HG02884 (cell line): ENCODE measurements around the gene APLN.

Experiments
- ATAC-seq: cut with Tn5 transposase; IDR thresholded peaks from one replicate; pipeline ENCODE4 v1.9.1; 2021; ENCODE audit warnings: mild to moderate bottlenecking, moderate library complexity; ENCODE audit not compliant: unreplicated experiment

Gene APLN

DNA sequence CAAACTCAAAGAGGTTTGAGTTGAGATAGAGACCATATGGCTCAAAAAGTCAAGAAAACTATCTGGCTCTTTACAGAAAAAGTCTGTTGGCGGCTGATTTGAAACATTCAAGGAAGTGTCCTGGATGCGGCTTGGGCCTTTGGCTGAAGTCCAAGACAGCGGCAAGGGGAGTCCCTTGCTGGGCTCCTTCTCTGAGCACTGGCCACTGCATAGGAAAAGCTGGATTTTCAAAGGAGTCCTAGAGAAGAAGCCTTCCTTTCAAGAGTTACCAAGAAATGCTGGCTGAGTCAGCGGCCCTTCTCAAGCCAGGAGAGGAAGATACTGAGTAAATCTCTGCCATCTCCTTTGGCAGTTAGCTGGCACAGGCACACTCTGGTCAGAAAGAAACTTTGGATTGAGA lies 12.1 kb downstream of the APLN start:
- ATAC-seq, result no peak

DNA sequence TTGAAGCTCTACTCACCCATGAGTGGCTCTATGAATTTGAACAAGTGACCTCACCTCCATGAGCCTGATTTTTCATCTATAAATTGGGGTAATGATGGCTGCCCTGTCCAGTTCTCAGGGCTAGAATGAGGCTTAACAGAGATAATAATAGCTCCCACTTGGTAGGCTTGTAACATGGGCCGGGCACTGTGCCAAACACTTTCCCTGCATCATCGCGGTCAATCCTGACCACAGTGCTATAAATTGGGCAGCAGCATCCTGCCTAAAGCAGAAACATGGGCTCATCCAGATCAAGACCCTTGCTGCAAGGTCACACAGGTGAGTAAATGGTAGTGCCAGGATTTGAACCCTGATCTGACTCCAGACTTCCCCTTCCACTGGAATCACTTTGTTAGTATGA lies 12.8 kb downstream of the APLN start:
- no peak for ATAC-seq

DNA sequence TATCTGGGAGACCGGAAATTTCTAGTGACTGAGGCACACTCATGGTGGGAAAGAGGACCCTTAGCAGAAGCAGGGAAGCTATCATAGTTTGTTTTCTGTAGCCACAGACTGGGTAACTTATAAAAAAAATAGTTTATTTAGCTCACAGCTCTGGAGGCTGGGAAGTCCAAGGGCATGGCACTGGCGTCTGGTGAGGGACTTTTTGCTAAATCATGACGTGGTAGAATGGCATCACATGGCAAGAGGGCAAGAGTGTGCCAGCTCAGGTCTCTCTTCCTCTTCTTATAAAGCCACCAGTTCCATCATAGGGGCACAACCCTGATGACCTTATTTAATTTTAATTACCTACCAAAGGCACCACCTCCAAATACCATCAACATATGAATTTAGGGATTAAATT lies 13.3 kb downstream of the APLN start:
- ATAC-seq, result no peak

DNA sequence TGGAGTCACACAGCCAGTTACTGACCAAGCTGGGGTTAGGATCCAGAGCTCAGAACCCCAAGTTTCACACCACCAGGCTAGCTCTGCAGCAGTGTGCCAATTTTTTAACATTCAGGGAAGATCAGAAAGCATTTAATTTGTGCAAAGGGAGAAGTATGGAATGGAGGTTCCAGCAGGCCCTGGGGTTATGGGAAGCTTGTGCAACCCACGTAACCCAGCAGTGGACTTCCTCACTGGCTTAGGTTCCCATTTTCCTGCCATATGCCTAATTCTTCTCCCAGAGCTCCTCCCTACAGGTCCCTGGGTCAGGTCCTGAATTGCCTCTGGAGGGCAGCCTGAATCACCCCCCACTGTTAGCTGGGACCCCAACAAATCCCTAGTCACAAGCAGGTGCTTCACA lies 14.0 kb downstream of the APLN start:
- ATAC-seq, result no peak

GRCh38 chrX:129638917-129639316 lies 15.8 kb downstream of the APLN start:
- ATAC-seq, result no peak

GRCh38 chrX:129637217-129638109 lies 17.3 kb downstream of the APLN start:
- peak; percentile 55 for ATAC-seq

DNA sequence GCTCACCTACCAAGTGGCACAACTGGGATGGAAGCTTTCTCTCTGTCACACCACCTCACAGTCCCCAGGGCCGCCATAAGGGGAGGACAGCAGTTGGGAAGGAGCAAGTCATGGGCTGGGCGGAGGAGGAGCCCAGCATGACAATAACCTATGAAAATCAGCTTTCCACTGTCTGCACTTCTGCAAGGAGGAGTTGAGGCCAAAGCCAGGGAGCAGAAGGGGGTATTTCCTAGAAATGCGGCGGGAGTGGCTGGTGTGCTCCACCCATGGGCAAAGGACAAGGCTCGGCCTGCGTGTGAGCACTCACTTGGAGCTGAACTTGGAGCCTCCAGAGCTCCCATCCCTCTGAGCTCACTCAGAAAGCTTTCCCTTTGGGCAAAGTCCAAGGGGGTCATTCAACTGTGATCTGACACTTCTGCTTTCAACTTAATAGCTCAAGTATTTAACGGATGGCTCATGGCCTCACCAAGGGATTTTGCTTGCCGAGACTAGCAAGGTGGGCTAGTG lies 18.5 kb downstream of the APLN start:
- no peak for ATAC-seq

- no peak for ATAC-seq
These were observed 20.2 kb downstream of the APLN start for GRCh38 chrX:129634541-129634940.

DNA sequence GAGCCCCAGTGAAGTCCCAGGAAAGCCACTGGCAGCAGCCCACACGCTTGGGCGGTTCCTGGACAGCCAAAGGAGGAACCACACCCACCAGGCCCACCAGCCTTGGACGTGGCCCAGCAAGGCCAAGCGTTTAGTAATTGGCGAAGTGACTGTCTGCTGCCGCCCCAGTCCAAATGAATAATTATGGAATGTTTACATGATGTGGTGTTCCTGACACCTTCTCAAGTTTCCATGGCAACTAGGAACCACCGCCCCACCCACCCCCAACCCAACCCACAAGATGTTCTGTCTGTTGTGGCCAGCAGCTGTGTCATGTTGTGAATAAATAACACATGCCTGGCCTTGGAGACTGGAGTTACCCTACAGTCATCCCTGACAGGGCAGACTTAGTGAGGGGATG lies 22.3 kb downstream of the APLN start:
- no peak for ATAC-seq

DNA sequence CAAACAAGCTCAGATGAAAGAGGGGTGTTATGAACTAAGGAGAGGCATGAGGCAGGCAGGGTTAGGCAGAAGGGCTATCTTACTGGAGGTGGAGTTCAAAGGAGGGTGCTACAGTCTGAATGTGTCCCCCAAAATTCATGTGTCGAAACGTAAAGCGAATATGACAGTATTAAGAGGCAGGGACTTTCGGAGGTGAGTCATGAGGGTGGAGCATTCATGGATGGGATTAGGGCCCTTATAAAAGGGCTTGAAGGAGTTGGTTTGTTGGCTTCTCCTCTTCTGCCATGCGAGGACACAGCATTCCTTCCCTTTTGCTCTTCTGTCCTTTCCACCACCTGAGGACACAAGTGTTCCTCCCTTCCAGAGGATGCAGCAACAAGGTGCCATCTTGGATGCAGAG lies 22.9 kb downstream of the APLN start:
- no peak for ATAC-seq

DNA sequence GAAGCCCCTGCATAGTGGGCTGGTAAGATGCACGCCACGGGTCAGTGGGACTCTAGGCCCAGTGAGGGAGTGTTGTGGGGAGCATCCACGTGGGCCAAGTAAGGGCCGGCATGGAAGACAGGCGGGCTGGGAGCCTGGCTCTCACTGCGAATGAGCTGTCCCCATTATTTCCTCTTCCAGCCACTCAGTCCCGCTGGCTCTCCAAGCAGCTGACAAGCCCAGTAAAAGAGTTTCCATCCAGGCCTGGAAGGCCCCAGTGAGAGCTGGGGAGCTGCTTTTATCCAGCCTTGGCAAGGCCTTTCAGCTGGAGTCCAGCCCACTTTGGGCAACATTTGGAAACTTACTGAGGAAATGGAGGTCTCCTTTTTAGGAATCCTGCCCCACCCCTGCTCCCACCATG lies 24.9 kb downstream of the APLN start:
- ATAC-seq, result no peak

DNA sequence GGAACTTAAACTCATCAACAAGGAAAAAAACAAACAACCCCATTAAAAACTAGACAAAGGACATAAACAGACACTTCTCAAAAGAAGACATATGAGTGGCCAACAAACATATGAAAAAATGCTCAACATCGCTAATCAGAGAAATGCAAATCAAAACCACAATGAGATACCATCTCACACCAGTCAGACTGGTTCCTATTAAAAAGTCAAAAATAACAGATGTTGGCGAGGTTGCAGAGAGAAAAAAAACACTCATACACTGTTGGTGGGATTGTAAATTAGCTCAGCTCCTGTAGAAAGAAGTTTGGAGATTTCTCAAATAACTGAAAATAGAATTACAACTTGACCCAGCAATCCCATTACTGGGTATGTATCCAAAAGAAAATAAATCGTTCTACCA lies 28.7 kb downstream of the APLN start:
- no peak for ATAC-seq

GRCh38 chrX:129622757-129623301 lies 31.9 kb downstream of the APLN start:
- no peak for ATAC-seq

DNA sequence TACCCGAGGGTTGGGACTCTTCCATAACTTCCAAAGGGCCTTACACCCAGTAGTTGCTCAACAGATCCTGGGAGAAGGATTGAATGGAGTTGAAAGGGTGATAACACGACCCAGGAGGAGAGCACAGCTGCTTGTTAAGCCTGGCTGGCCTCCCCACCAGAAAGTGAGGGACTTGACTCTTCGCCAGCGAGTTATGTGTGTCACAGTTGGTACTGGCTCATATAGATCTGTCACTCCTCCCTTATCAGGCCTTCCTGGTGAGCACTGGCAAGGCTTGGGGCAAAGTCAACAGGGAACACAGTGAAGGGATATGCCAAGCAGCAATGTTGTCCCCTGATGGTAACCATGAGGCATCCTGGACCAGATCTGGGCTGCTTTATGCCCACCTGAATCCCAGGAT lies 35.8 kb downstream of the APLN start:
- no peak for ATAC-seq

- ATAC-seq, result no peak
These were observed 37.3 kb downstream of the APLN start for GRCh38 chrX:129617420-129617819.

DNA sequence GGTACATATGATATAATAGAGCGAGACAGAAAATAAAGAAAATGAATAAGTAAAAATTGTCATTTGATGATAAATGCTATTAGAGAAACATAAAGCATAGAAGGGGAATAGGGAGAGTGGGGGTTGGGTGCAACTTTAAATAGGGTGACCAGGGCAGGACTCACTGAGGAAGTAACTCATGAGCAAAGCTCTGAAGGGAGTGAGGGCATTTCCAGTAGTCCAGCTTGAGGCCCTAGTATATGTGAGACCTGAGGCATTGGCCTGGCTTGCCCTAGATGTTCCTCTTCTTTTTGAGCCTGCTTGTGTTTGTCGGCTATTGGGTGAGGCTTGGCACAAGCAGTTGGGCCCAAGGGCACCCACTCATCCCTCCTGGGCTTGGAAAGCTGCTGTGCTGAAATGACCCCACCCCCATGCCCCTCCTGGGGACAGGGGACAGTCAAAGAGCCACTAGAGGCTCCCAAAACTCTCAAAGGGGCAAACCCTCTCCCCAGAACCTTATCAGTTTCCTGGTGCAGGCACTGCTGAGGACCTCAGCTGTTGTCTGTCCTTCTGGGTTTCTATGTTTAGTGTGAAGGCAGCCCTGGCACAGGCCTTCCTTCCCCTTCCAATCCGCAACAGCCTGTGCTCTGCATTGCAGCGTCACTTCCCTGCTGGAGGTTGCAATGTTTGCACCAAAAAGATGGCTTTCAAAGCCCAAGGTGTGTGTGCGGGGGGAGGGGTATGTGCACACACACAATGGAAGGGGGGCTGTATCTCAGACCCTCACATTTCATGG lies 40.1 kb downstream of the APLN start:
- no peak for ATAC-seq

DNA sequence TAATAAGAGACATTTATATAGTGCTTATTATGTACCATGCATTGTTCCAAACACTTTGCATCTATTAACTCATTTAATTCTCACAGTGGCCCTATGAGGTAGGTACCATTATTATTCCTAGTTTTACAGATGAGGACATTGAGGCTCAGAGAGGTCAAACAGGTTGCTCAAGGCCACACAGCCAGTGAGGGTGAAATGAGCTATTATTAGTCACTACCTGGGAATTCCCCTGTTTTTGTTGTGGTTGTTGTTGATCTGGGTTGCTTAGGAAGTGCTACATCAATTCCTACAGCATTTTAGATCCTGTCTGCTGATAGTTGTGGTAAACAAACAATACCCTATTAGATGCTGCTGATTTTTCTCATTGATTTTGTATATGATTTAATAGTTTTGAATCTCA lies 41.2 kb downstream of the APLN start:
- no peak for ATAC-seq

GRCh38 chrX:129612396-129612795 lies 42.4 kb downstream of the APLN start:
- no peak for ATAC-seq

DNA sequence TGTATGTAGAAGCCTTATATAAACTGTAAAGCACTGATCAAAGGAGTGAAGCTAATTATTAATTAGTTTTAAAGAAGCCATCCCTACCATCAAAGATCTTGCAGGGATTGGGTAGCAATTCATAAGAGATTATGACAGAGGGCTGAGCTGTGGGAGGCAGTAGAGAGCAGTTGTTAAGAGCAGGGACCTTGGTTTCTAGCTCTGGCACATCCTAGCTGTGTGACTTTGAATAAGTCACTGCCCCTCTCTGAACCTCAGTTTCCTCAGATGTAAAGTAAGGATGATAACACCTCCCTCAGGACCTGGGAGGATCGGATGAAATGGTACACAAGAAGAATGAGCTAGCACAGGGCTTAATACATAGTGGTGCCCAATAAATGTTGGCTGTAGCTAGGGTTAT lies 45.4 kb downstream of the APLN start:
- ATAC-seq, result no peak

DNA sequence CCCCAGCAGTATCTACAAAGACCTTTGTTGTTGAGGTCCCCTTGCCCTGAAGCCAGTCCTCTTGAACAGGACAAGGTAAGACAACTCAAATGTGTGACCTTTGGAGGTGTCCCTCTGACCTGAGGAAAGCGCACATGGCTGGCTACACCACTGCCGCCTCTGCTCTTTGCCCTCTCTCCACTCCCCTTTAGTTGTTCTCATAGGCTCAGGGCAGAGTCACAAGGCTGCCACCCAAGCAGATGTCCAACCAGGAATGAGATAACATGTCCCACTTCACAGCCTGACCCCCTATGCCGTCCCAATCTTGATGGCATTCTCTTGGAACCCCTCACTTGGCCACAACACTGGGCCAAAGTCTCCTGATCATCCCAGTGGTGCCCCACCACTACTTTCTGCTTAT lies 46.3 kb downstream of the APLN start:
- no peak for ATAC-seq

DNA sequence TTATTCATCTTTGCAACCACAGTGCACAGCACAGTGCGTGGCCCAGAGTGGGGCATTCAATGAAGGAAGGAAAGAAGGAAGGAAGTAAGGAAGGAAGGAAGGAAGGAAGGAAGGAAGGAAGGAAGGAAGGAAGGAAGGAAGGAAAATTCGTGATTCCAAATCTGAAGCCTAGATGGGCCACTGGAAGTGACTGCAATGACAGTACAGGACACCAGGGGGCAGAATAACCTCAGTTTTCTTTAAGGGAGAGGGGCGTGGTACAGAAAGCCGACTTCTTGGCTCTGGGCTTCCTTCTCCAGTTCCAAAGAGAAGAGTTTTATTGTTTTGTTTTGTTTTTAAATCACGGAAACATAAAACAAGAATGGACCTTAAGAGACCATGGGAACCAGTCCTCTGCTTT lies 47.8 kb downstream of the APLN start:
- ATAC-seq, result no peak

DNA sequence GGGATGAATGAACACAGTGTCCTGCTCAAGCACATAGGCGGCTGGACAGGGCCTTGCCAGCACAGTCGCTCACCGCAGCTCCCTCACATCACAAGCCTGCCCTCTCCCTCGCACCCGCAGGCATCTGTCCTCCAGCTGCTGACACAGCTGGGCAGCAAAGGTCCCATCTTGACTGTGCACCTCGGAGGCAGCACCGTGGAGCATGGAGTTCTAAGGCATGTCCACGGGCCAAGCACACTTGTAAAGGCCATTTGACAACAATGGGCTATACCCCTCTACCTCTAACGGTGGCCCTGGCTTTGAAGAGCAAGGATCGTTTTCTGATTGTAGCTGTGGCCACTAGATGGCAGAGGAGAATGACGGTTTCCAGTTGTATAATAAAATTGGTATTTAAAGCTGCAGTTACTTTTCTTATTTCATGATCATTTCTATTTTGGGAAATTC lies 53.8 kb downstream of the APLN start:
- peak; percentile 44 for ATAC-seq
